Skeletal muscle satellite cell (primary cell): ENCODE results near the gene SERPINE3.

Experiments
- H3K27me3 ChIP-seq: 2 replicates; pipeline ENCODE4 v1.7.0; 2013; ENCODE audit warnings: low read length; ENCODE audit not compliant: control insufficient read depth, insufficient read depth
- H3K36me3 ChIP-seq: 2 replicates; pipeline ENCODE4 v1.7.0; 2013; ENCODE audit warnings: mild to moderate bottlenecking, control low read depth, low read length; ENCODE audit not compliant: insufficient read depth
- H3K4me1 ChIP-seq: 2 replicates; pipeline ENCODE4 v1.7.0; 2013; ENCODE audit warnings: low read length; ENCODE audit not compliant: control insufficient read depth, insufficient read depth
- H3K4me2 ChIP-seq: 2 replicates; pipeline ENCODE4 v1.7.0; 2013; ENCODE audit warnings: mild to moderate bottlenecking, low read length
- H3K4me3 ChIP-seq: 2 replicates; pipeline ENCODE4 v1.7.0; 2013; ENCODE audit warnings: low read length
- H3K9ac ChIP-seq: 2 replicates; pipeline ENCODE4 v1.7.0; 2013; ENCODE audit warnings: mild to moderate bottlenecking, low read depth, low read length, moderate library complexity
- H3K9me3 ChIP-seq: replicated peaks from 2 replicates; pipeline ENCODE4 v1.7.0; 2013; ENCODE audit warnings: mild to moderate bottlenecking, control low read depth, low read length

SERPINE3 gene

GRCh38 chr13:51346397-51346796 is 6.9 kb downstream of the SERPINE3 start:
- Histone ChIP-seq H3K4me1 (peaks cover 11% of the 10 kb centered on the region), H3K9me3 (no peaks in the 10 kb centered on the region), H3K27me3 (no peaks in the 10 kb centered on the region), H3K36me3 (no peaks in the 10 kb centered on the region), H3K4me2 (no peak overlapping the region), H3K9ac (no peak overlapping the region), H3K4me3 (no peak overlapping the region)

- no peak overlapping the region for H3K9ac ChIP-seq
- H3K27me3 ChIP-seq = no peaks in the 10 kb centered on the region
- H3K36me3 ChIP-seq = no peaks in the 10 kb centered on the region
- H3K9me3 ChIP-seq = no peaks in the 10 kb centered on the region
- H3K4me3 ChIP-seq = no peak overlapping the region
- H3K4me1 ChIP-seq = peaks cover 11% of the 10 kb centered on the region
- no peak overlapping the region for H3K4me2 ChIP-seq
These were observed 7.6 kb downstream of the SERPINE3 start for GRCh38 chr13:51347099-51347498.

- Histone ChIP-seq H3K4me3 (no peak overlapping the region), H3K4me1 (no peaks in the 10 kb centered on the region), H3K27me3 (no peaks in the 10 kb centered on the region), H3K9me3 (no peaks in the 10 kb centered on the region), H3K9ac (no peak overlapping the region), H3K36me3 (peaks cover 2% of the 10 kb centered on the region), H3K4me2 (no peak overlapping the region)
These were observed 8.8 kb downstream of the SERPINE3 start for GRCh38 chr13:51348069-51348967.

- Histone ChIP-seq H3K36me3 (peaks cover 3% of the 10 kb centered on the region), H3K4me3 (no peak overlapping the region), H3K9me3 (no peaks in the 10 kb centered on the region), H3K27me3 (no peaks in the 10 kb centered on the region), H3K4me2 (no peak overlapping the region), H3K4me1 (no peaks in the 10 kb centered on the region), H3K9ac (no peak overlapping the region)
These were observed 9.5 kb downstream of the SERPINE3 start for GRCh38 chr13:51349016-51349415.

GRCh38 chr13:51355217-51355616 is 15.7 kb downstream of the SERPINE3 start:
- Histone ChIP-seq H3K9ac (no peak overlapping the region), H3K4me1 (no peaks in the 10 kb centered on the region), H3K36me3 (peaks cover 22% of the 10 kb centered on the region), H3K4me3 (no peak overlapping the region), H3K9me3 (no peaks in the 10 kb centered on the region), H3K27me3 (no peaks in the 10 kb centered on the region), H3K4me2 (no peak overlapping the region)

GRCh38 chr13:51357928-51358595 is 18.6 kb downstream of the SERPINE3 start:
- Histone ChIP-seq H3K4me2 (no peak overlapping the region), H3K9ac (no peak overlapping the region), H3K4me3 (no peak overlapping the region), H3K4me1 (no peaks in the 10 kb centered on the region), H3K36me3 (peaks cover 47% of the 10 kb centered on the region), H3K9me3 (no peaks in the 10 kb centered on the region), H3K27me3 (no peaks in the 10 kb centered on the region)

GRCh38 chr13:51359352-51359751 is 19.9 kb downstream of the SERPINE3 start:
- Histone ChIP-seq H3K36me3 (peaks cover 49% of the 10 kb centered on the region), H3K4me2 (no peak overlapping the region), H3K9me3 (no peaks in the 10 kb centered on the region), H3K27me3 (no peaks in the 10 kb centered on the region), H3K9ac (no peak overlapping the region), H3K4me1 (peaks cover 3% of the 10 kb centered on the region), H3K4me3 (no peak overlapping the region)

- Histone ChIP-seq H3K9me3 (no peaks in the 10 kb centered on the region), H3K4me2 (no peak overlapping the region), H3K4me3 (no peak overlapping the region), H3K36me3 (peaks cover 58% of the 10 kb centered on the region), H3K4me1 (peaks cover 11% of the 10 kb centered on the region), H3K9ac (no peak overlapping the region), H3K27me3 (no peaks in the 10 kb centered on the region)
These were observed 21.0 kb downstream of the SERPINE3 start for GRCh38 chr13:51360489-51360888.

- no peaks in the 10 kb centered on the region for H3K27me3 ChIP-seq
- H3K4me2 ChIP-seq = no peak overlapping the region
- H3K9me3 ChIP-seq = no peaks in the 10 kb centered on the region
- H3K4me1 ChIP-seq = peaks cover 11% of the 10 kb centered on the region
- H3K36me3 ChIP-seq = peaks cover 60% of the 10 kb centered on the region
- no peak overlapping the region for H3K9ac ChIP-seq
- no peak overlapping the region for H3K4me3 ChIP-seq
These were observed 21.6 kb downstream of the SERPINE3 start for GRCh38 chr13:51361106-51361505.

- peaks cover 80% of the 10 kb centered on the region for H3K36me3 ChIP-seq
- H3K9ac ChIP-seq = no peak overlapping the region
- H3K4me3 ChIP-seq = no peak overlapping the region
- H3K4me2 ChIP-seq = no peak overlapping the region
- H3K9me3 ChIP-seq = no peaks in the 10 kb centered on the region
- no peaks in the 10 kb centered on the region for H3K27me3 ChIP-seq
- peaks cover 11% of the 10 kb centered on the region for H3K4me1 ChIP-seq
These were observed 24.1 kb downstream of the SERPINE3 start for GRCh38 chr13:51363625-51364024.

- no peak overlapping the region for H3K4me2 ChIP-seq
- no peaks in the 10 kb centered on the region for H3K27me3 ChIP-seq
- H3K36me3 ChIP-seq = peaks cover 81% of the 10 kb centered on the region
- peaks cover 11% of the 10 kb centered on the region for H3K4me1 ChIP-seq
- no peak overlapping the region for H3K9ac ChIP-seq
- no peaks in the 10 kb centered on the region for H3K9me3 ChIP-seq
- H3K4me3 ChIP-seq = no peak overlapping the region
These were observed 25.0 kb downstream of the SERPINE3 start for GRCh38 chr13:51364404-51365008.
